PFSK-1 (cell line): ENCODE data around the gene NDUFA13.

Experiments used
- FOXP2 ChIP-seq: optimal IDR thresholded peaks from 2 replicates; pipeline ENCODE3; 2011; ENCODE audit warnings: borderline replicate concordance, control low read depth, inconsistent platforms; ENCODE audit not compliant: insufficient read depth; ENCODE audit errors: extremely low read length, extremely low read depth
- POLR2AphosphoS5 ChIP-seq: IDR thresholded peaks from 2 replicates; pipeline ENCODE4 v1.6.1; 2012; ENCODE audit warnings: low read depth, mild to moderate bottlenecking, control low read depth, low read length, moderate library complexity
- SIN3A ChIP-seq: IDR thresholded peaks from 2 replicates; pipeline ENCODE4 v1.6.1; 2012; ENCODE audit warnings: mild to moderate bottlenecking, low read length, moderate library complexity, borderline replicate concordance; ENCODE audit not compliant: insufficient read depth
- TAF1 ChIP-seq: IDR thresholded peaks from 2 replicates; pipeline ENCODE4 v1.6.1; 2012; ENCODE audit warnings: low read length, control low read depth, borderline replicate concordance; ENCODE audit not compliant: insufficient read depth
- TF ChIP-seq, protein P1 (sequence below), 2 experiments: IDR thresholded peaks; 2 replicates each; pipeline versions ENCODE4 v1.6.1 to v1.8.0; 2011 to 2012; ENCODE audit warnings: low read depth in 2 of 2, low read length in 2 of 2, control low read depth in 1 of 2, inconsistent platforms in 1 of 2, mild to moderate bottlenecking in 1 of 2, moderate library complexity in 1 of 2; ENCODE audit not compliant: insufficient read depth in 1 of 2

Gene NDUFA13

DNA sequence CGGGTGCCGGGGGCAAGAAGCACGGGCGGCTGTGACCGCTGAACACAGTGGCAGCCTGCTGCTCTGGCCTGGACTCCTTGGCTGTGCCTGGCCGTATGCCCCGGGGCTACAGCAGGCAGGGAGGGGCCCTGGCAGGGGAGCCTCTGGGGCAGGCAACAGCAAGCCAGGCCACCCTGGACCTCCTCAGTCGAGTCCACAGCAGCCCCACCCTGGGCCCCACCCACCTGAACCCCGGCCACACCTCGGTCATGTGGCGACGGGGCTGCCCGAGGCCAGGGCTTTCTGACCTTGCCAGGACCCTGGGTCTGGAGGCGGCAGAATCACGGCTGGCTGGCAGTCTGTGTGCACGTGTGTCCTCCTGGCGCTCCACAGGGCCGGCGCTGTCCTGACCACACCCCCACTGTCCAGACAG, 30.7 kb downstream of the NDUFA13 start:
- TF ChIP-seq FOXP2 (no peak), SIN3A (no peak), TAF1 (no peak), POLR2AphosphoS5 (no peak)
- TF ChIP-seq, protein P1, sequence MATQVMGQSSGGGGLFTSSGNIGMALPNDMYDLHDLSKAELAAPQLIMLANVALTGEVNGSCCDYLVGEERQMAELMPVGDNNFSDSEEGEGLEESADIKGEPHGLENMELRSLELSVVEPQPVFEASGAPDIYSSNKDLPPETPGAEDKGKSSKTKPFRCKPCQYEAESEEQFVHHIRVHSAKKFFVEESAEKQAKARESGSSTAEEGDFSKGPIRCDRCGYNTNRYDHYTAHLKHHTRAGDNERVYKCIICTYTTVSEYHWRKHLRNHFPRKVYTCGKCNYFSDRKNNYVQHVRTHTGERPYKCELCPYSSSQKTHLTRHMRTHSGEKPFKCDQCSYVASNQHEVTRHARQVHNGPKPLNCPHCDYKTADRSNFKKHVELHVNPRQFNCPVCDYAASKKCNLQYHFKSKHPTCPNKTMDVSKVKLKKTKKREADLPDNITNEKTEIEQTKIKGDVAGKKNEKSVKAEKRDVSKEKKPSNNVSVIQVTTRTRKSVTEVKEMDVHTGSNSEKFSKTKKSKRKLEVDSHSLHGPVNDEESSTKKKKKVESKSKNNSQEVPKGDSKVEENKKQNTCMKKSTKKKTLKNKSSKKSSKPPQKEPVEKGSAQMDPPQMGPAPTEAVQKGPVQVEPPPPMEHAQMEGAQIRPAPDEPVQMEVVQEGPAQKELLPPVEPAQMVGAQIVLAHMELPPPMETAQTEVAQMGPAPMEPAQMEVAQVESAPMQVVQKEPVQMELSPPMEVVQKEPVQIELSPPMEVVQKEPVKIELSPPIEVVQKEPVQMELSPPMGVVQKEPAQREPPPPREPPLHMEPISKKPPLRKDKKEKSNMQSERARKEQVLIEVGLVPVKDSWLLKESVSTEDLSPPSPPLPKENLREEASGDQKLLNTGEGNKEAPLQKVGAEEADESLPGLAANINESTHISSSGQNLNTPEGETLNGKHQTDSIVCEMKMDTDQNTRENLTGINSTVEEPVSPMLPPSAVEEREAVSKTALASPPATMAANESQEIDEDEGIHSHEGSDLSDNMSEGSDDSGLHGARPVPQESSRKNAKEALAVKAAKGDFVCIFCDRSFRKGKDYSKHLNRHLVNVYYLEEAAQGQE (IDR thresholded peaks at IDR 0.05; ENCODE audit: insufficient read depth in 1 of 2, low read depth in 2 of 2, low read length in 2 of 2) = no peak

DNA sequence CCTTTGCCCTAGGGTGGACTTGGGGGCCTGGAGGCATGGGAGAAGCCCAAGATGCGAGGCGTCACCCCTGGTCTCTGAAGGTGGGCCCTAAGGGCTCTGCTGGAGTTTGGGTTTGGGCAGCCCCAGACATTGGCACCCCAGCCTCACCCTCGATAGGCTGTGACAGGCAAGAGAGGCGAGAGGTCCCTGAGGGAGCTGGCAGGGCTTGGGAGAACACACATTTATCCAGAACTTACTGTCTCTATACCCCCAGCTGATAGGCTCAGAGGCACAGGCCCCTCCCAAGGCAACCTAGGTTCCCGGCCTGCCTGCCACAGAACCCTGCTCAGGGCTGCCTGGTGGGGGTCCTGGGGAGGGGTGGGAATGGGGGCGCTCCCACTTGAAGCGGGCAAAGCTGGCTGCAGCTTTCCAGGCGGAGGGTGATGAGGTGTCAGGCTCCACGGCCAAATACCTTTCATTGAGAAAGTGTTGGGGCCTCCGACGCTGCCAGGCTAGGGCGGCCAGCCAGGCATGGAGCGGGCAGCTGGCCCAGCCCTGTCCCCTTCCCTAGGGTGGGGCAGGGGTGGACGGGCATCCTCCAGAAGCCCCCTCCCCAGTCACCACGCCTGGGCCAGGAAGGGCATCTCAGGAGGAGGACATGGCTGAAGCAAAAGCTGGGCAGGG, 31.8 kb downstream of the NDUFA13 start:
- no peak for TF ChIP-seq POLR2AphosphoS5
- TF ChIP-seq TAF1 = no peak
- no peak for TF ChIP-seq SIN3A
- no peak for TF ChIP-seq FOXP2
- TF ChIP-seq, protein P1 (IDR thresholded peaks at IDR 0.05; ENCODE audit: insufficient read depth in 1 of 2, low read depth in 2 of 2, low read length in 2 of 2) = no peak

DNA sequence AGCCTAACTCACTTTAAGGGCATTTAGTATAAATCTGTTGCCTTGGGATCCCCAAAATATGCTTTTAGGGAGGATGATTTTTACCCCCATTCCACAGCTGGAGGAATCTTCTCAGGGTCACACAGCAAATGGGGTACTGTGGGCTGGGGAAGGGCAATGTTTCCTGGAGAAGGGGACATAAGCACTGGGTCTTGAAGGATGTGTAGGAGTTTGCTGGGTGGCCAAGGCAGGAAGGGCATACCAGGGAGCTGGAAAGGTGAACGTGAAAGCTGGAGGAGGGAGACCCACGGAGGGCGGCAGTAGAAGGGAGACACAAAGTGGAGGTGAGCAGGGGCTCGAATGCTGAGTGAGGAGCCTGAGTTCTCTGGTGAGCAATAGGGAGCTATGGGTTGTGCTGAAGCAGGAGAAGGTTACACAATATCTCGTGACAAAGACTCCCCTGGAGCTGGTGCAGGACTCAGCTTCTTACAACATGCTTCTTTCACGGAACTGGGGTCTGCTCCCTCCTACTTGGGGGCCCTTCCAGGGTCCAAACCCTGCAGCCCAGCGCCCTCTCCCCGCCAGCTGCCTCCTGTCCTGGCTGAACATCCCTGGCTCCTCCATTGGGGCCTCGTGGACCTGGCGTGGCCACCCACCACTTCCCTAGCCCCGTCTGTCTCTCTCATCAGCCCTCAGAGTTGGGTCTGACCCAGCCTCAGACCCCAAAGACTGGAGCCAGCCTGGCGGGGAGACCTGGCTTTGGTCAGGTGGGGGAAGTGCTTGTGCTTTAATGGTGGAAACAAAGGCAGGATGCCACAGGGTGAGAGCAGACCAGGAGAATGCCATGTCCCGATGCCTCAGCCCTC, 33.1 kb downstream of the NDUFA13 start:
- TF ChIP-seq POLR2AphosphoS5 (no peak), SIN3A (no peak)
- TF ChIP-seq, protein P1 (IDR thresholded peaks at IDR 0.05; ENCODE audit: insufficient read depth in 1 of 2, low read depth in 2 of 2, low read length in 2 of 2) = no peak

DNA sequence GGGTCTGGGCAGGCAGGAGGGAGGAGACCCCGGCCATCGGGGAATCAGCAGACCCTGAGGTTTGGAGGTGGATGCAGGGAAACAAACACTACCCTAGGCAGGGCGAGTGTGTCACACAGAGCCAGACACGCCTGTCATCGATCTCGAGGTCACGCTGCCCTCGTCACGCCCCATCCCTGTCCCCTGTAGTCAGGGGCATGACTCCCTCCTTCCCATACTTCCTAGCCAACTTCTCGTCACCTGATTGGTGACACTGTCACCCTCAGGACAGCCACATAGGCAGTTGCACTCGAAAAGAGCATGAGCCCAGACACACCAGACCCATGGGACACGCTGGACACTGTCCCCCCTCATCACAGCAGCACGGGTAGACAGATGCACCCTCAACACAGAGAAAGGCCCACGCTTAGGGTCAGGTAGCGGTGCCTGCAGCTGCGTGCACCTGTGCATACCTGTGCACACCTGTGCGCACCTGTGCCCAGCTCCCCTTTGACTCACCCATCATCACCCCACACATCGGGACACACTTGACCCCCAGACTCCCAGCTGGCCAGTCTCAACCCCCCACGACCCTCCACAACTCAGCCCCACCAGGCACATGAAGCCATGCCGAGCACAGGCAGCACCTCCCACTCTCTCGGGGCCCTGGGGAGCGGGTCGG, 33.9 kb downstream of the NDUFA13 start:
- TF ChIP-seq FOXP2 = no peak
- TF ChIP-seq, protein P1 (IDR thresholded peaks at IDR 0.05; ENCODE audit: insufficient read depth in 1 of 2, low read depth in 2 of 2, low read length in 2 of 2) = no peak
- TF ChIP-seq SIN3A = no peak
- TF ChIP-seq TAF1 = no peak
- TF ChIP-seq POLR2AphosphoS5 = no peak
